NK-92 (cell line): ENCODE data around the gene KLHL10.
"Not testable (repeated sequence)": the region's sequence is repeated elsewhere in the genome, so short reads cannot be mapped to it uniquely, and the experiment has no call there.

Experiments
- DNase-seq: peaks from one replicate; lab custom pipeline; 2025; ENCODE audit not compliant: unreplicated experiment; lab: John Stamatoyannopoulos, UW

Gene KLHL10

DNA sequence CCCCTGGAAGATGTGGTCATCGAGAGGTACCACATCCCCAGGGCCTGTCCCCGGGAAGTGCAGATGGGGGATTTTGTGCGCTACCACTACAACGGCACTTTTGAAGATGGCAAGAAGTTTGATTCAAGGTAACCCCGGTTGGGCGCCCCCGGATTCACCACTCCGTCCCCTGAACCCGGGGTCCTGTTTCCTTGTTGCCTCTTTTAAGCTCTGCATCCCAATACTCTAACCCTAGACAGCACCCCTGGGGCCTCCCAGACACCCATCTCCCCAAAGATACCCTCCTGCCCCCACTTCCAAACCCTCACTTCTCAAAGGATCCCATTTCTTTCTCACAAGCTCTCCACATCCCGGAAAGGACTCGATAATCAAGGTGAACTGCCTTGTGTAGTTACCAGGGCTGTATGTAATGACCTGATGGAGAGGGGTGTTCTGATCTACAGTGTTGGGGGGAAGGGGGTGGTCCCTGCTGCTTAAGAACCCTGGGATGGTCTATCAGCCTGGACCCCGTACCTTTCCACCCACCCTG, 24.4 kb upstream of the KLHL10 start:
- no peak for DNase-seq

DNA sequence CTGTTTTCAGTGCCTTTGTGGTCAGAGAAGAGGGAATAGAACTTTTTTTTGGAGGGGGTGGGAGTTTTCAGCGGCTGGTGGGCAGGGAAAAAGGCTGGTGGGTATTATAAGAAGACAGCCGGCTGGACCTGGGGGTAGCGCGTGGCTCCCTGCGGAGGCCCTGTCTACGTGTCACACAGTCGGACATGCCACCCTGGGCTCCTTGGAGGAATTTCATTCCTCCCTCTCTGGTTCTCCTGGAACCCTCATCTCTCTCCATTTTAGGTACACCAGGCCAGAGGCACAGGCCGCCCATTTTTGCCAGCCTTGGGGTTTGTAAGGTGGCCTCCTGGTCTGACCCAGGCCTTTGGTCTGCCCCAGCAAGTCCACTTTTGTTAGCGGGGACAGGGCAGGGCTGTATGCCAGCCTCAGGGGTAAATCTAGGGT, 23.9 kb upstream of the KLHL10 start:
- no peak for DNase-seq

DNA sequence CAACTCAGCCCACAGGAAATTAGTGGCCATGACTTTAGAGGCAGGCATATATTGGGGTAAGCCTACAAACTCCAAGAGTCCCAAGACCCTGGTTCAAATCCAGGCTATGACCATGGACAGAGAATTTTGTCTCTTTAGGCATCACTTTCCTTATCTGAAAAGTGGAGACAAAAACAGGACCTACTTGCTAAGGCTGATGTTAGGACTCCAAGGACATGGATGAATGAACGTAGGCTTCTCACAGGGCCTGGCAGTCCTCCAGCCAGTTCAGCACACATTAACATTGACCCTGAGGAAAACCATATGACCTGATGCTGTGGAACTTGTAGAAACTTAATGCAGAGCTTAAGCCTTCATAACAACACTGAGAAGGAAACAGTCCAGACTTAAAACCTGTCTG, 23.4 kb upstream of the KLHL10 start:
- DNase-seq = no peak

DNA sequence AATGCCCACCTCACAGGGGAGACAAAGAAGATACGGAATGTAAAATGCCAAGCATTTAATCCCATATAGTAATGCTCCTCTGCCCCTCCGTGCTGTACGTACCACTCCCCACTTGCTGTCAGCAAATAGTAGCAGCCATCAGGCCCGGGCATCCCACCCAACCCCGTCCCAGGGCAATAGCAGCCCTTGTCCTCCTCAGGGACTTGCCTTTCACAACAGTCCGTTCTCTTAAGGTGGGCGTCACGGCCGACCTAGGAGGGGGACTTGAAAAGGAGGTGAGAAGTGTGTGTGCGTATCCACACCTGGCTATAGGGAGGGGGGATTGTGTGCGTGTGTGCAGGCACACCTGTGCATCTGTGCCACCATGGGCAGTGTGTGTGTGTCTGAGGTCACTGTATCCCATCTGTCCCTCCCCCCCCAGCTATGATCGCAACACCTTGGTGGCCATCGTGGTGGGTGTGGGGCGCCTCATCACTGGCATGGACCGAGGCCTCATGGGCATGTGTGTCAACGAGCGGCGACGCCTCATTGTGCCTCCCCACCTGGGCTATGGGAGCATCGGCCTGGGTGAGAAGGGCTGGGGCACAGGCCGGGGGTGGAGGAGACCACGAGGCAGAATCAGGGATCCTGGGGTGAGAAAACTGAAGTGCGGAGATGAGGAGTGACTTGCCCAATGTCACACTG, 20.8 kb upstream of the KLHL10 start:
- no peak for DNase-seq

DNA sequence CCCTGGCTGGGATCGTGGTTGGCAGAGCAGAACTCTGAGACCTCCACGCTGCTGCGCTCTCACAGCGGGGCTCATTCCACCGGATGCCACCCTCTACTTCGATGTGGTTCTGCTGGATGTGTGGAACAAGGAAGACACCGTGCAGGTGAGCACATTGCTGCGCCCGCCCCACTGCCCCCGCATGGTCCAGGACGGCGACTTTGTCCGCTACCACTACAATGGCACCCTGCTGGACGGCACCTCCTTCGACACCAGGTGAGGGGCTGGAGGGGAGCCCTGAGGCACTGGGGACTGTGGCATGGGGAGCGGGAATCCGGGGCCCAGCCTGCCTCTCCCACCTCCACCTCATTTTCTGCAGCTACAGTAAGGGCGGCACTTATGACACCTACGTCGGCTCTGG, 19.6 kb upstream of the KLHL10 start:
- no peak for DNase-seq

DNA sequence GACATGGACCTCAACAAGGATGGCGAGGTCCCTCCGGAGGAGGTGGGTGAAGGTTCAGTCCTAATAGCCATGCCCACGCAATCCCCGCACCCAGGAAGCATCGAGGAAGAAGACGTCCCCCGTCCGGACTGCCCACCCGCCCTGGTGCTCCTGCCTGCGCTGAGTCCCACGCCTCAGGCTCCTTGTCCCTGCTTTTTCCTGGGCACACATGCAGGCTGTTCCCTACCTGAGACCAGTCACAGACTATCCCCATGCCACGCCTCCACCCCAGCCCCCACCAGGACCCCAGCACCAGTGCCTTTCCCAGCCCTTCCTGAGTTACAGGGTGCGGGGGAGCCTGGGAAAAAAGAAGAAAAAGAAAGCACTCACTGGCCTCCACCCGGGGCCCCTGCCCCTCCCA, 15.8 kb upstream of the KLHL10 start:
- no peak for DNase-seq

DNA sequence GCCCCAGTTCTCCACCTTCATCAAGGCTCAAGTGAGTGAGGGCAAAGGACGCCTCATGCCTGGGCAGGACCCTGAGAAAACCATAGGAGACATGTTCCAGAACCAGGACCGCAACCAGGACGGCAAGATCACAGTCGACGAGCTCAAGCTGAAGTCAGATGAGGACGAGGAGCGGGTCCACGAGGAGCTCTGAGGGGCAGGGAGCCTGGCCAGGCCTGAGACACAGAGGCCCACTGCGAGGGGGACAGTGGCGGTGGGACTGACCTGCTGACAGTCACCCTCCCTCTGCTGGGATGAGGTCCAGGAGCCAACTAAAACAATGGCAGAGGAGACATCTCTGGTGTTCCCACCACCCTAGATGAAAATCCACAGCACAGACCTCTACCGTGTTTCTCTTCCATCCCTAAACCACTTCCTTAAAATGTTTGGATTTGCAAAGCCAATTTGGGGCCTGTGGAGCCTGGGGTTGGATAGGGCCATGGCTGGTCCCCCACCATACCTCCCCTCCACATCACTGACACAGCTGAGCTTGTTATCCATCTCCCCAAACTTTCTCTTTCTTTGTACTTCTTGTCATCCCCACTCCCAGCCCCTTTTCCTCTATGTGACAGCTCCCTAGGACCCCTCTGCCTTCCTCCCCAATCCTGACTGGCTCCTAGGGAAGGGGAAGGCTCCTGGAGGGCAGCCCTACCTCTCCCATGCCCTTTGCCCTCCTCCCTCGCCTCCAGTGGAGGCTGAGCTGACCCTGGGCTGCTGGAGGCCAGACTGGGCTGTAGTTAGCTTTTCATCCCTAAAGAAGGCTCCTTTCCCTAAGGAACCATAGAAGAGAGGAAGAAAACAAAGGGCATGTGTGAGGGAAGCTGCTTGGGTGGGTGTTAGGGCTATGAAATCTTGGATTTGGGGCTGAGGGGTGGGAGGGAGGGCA, 15.1 kb upstream of the KLHL10 start:
- no peak for DNase-seq

DNA sequence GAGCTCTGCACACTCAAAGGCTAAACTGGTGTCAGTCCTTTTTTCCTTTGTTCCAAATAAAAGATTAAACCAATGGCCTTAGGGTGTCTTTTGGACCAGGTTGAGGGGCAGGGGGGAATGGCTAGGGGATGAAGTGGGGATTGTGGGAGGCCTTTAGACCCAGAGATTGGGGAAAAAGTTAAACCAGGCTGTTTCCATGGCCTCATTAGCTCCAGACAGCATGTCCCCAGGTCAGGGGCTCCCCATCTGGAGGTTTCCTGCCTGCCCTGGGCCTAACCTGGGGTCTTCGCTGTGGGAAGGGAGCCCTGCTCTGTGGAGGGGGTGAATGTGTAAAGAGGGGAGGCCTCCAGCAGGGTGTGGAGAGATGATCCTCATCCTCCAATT, 14.5 kb upstream of the KLHL10 start:
- no peak for DNase-seq

DNA sequence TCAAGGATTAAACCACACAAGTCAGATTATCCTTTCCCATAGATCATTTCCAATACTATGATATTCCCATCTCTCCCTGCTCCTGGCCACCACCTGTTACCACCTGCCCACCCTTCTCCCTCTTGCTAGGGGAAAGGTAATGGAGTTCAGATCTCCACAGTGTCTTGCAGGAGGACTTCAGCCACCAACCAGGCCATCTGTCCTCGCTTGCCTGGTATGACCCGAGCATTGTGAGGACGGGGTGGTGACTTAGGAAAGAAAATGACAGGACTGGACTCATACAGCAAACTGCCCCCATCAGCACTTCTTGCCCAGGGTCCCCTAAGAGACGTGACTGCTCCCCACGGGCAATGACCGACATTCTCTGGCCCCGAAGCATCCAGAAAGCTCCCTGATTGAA, 14.0 kb upstream of the KLHL10 start:
- DNase-seq = no peak

DNA sequence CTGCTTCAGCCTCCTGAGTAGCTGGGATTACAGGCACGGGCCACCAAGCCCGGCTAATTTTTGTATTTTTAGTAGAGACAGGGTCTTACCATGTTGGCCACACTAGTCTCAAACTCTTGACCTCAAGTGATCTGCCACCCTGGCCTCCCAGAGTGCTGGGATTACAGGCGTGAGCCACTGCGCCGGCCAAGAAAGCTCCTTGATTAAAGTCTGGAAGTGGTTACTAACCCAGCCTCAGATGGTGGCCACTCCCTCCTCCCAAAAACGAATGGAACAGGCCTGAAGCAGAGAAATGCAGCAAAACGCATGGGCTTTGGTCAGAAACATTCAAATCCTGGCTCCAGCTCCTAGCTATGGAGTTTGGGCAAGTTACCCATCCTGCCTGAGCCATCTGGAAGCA, 13.5 kb upstream of the KLHL10 start:
- DNase-seq = no peak

DNA sequence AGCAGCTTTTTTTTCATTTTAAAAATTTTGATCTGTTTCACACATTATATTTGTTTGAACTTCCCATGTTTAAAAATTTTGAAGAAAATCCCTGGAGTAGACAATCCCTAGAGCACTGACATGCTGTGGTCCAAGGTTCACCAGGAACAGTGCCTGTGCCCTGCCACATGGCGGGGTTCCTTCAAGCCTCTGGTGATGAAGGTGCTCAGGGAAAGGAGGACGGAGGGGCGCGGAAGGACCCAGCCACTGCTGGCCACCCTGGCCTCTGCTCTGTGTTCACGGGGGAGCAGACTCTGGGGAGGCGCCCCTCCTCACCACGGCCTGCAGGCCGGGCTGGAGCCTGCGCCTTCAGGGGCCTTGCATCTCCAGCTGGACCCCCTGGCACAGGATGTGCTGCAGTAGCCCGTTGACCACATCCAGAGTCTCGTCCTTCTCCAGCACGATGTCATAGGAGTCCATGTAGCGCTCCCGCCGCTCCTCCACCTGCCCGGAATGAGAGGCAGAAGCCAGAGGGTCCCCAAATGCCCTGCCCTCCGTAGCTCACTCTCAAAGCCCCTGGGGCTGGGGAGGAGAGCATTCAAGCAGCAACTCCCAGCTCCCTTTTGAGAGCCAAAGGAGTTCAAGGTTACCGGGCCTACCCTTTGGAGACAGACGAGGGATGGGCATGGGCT, 12.3 kb upstream of the KLHL10 start:
- DNase-seq = no peak

DNA sequence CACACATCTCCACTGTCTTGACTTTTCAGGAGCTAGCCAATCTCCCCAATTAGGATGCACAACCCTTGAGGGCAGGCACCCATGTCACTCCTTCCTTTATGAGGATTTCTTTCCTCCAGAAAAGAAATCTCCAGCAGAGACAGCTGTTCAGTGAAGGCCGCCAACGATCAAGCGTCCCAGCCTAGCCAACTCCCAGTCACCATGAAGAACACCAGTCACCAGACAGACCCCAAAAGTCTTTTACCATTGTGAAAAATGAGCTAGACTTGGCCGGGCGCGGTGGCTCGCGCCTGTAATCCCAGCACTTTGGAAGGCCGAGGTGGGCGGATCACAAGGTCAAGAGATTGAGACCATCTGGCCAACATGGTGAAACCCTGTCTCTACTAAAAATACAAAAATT, 7.7 kb upstream of the KLHL10 start:
- not testable (repeated sequence) for DNase-seq

DNA sequence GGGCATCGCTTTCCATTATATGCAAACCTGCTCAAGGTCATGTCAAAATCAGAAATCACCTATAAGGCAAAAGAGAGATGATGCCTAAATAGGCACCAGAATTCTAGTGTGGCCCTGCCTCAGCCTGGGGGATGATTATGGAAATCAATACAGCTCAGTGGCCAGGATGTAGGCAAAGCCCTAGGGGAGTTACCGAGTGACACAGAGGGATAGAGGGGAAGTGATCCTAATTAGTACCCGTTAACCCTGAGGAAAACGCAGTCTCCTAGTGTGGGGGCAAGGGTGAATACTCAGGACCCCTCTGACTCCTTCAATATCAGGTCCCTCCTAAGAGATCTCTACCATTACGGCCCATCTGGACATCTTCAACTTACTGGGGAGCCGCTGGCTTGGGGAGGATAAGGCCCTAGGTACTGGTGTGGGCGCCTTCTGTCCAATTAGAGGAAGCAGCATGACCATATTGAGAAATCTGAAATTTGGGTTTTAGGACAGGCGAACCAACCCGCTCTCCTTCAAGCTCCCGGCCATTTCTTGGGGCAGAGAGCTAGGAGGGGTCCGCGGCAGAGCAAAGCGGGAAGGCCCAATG, 2.3 kb upstream of the KLHL10 start:
- no peak for DNase-seq

DNA sequence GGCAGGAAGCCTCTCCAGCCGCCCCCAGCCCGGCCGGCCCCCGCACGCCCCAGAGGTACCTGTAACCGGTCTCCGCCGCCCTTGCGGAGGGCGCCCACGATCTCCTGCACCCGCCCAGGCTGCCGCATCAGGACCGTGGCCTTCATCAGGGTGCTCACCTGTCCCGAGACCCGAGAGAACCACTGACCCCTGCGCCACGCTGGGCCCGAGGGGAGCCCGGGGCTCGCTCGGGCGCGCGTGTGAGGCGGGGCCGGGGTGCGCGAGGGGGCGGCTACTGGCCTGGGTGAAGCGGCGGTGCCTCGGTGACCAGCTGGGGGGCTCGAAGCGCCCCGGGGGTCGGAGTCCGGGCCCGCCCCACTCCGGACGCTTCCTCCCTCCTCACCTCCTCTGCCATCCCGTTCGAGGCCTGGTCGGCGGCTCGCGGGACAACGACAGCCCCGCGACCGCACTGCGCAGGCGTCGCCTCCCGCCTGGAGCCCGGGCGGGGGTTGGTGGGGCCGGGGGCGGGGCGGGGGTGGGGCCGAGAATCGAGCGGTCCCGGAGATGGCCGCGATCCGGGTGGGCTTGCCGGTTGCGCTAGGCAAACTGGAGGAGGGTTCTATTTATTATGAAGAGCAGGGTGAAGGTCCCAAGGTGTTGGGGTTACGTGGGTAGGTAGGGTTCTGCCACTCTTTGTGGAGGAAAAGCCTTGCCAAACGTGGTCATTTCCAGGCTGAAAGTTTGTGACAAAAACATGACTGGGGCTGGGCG, 1.6 kb upstream of the KLHL10 start, which contains the start of gene NT5C3B:
NT5C3B (minus strand) TSS at position 433 of the 750 bp plus-strand sequence; CDS start at position 394, 39 bp downstream.
- DNase-seq = no peak

DNA sequence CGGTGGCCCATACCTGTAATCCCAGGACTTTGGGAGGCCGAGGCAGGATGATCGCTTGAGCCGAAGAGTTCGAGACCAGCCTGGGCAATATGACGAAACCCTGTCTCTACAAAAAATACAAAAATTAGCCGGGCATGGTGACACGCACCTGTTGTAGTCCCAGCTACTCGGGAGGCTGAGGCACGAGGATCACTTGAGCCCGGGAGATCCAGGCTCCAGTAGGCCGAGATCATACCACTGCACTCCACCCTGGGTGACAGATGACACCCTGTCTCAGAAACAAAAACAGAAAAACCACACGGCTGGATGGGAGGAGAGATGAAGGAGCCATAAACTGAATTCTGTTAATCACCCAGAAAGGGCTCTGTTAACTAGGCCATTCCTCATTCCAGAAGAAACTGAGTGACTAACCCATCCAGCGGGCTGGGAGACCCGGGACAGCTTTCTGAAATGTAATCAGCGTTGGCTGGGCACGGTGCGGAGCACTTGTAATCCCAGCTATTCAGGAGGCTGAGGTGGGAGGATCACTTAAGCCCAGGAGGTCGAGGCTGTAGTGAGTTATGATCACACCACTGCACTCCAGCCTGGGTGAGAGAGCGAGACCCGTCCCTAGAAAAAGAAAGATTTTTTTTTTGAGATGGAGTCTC, 952 bp upstream of the KLHL10 start:
- DNase-seq = no peak

DNA sequence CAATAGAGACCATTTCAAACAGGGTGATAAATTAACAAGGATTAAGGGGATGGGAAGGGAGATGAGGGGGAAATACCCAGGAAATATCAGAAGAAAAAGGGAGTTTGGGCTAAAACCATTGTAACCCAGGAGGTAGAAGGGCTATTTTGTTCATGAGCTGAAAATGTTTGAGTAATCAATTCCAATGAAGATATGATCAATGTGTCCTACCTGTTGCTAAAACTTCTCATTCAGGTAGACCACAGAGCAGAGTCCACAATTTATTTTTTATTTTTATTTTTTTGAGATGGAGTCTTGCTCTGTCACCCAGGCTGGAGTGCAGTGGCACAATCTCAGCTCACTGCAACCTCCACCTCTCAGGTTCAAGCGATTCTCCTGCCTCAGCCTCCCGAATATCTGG, 1.8 kb downstream of the KLHL10 start:
- DNase-seq = not testable (repeated sequence)

DNA sequence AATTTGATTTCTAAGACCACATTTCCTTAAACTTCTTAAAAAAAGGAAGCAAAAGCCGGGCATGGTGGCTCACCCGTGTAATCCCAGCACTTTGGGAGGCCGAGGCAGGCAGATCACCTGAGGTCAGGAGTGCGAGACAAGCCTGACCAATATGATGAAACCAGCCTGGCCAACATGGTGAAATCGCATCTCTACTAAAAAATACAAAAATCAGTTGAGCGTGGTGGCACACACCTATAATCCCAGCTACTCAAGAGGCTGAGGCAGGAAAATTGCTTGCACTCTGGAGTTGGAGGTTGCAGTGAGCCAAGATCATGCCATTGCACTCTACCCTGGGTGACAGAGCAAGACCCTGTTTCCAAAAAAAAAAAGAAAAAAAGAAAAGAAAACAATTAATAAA, 3.2 kb downstream of the KLHL10 start:
- DNase-seq = not testable (repeated sequence)

DNA sequence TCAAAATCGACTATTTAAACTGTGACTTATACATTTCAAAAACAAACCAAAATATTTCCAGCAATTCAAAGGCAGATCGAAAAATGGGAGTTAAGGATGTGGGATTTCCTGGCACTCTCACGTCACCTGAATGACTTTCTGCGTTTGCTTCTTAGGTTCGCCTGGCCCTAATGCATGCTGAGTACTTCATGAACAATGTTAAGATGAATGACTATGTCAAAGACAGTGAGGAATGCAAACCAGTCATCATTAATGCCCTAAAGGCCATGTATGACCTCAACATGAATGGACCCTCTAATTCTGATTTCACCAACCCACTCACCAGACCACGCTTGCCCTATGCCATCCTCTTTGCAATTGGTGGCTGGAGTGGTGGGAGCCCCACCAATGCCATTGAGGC, 7.3 kb downstream of the KLHL10 start:
- DNase-seq = no peak

DNA sequence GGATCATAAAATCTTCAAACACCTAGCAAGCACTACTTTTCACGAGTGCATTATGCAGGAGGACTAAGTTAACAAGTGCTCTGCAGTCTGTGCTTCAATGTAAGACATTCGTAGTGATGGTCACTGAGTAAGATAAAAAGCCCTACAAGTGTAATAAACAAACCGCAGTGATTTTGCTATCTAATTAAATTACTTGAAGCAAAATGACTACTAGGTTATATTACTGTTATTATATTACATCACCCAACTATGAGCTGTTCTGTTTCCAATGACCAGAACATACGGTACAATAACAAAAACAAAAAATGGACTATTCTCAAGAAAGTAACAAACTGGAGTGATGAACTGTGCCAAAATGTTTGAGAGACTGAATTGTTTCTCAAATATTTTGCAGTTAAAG, 11.2 kb downstream of the KLHL10 start:
- DNase-seq = no peak
